ENCODE data around the gene ZNF277.

ZNF277 gene

DNA sequence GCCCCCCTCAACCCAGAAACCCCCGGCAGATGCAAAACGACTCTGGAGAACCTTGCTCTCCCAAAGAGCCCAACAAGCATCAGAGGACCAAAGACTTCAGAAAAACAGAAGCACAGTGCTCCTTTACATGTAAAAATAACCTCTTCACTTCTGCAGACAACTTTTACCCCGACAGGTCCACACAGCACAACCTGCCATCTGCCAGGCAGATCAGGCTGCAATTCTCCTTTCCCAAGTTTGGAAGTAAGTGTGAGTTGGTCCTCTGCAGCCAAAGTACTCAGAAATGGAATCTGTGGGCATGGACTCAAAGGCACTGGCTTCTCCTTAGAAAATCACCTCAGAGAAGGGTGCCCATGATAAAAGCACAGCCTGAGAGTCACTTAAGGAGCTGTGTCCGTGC is 26.3 kb upstream of the ZNF277 start:
- Histone ChIP-seq H4K20me1 (ENCODE audit: insufficient read depth) (no peaks in the 10 kb centered on the region), H3K4me1 (ENCODE audit: low read depth, poor library complexity, severe bottlenecking) (peaks cover under 1% of the 10 kb centered on the region), H3K4me3 (IDR thresholded peaks at IDR 0.05; ENCODE audit: insufficient read depth, low read depth, low read length) (no peak overlapping the region)

DNA sequence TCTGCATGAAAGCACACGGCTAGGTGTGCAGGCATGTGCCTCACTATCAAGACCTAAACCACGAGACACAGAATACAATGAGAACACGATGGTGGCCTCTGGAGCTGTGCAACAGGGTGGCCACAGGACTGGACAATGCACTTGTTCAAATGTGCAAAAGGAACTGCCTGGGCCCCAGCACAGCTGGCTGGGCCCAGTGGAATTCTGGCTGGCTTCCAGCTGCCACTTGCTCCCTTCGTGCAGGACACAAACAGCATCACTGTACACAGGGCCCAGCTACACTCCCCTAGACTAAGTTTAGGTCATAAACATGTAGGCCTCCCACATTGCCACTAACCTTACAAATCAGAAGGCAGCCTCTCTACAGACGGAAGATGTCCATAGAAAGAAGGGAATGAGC is 23.7 kb upstream of the ZNF277 start:
- H2AFZ ChIP-seq (ENCODE audit: low read depth): no peak overlapping the region
- no peak overlapping the region for H3K27ac ChIP-seq
- no peaks in the 10 kb centered on the region for H4K20me1 ChIP-seq (ENCODE audit: insufficient read depth)
- no peak overlapping the region for H3K9ac ChIP-seq
- H3K79me2 ChIP-seq (ENCODE audit: insufficient read depth, low read depth): no peaks in the 10 kb centered on the region
- H3K36me3 ChIP-seq (ENCODE audit: insufficient read depth): no peaks in the 10 kb centered on the region
- no peak overlapping the region for H3K4me3 ChIP-seq (IDR thresholded peaks at IDR 0.05; ENCODE audit: insufficient read depth, low read depth, low read length)
- no peak overlapping the region for H3K4me2 ChIP-seq
- no peaks in the 10 kb centered on the region for H3K27me3 ChIP-seq (ENCODE audit: insufficient read depth, low read depth)
- TF ChIP-seq, protein P1, sequence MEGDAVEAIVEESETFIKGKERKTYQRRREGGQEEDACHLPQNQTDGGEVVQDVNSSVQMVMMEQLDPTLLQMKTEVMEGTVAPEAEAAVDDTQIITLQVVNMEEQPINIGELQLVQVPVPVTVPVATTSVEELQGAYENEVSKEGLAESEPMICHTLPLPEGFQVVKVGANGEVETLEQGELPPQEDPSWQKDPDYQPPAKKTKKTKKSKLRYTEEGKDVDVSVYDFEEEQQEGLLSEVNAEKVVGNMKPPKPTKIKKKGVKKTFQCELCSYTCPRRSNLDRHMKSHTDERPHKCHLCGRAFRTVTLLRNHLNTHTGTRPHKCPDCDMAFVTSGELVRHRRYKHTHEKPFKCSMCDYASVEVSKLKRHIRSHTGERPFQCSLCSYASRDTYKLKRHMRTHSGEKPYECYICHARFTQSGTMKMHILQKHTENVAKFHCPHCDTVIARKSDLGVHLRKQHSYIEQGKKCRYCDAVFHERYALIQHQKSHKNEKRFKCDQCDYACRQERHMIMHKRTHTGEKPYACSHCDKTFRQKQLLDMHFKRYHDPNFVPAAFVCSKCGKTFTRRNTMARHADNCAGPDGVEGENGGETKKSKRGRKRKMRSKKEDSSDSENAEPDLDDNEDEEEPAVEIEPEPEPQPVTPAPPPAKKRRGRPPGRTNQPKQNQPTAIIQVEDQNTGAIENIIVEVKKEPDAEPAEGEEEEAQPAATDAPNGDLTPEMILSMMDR (conservative IDR thresholded peaks at IDR 0.05; ENCODE audit: low read depth, low read length): no peak
- peaks cover 8% of the 10 kb centered on the region for H3K4me1 ChIP-seq (ENCODE audit: low read depth, poor library complexity, severe bottlenecking)

More for the DNA sequence above, 26.3 kb upstream of the ZNF277 start:
- no peak overlapping the region for H3K27ac ChIP-seq
- no peak overlapping the region for H2AFZ ChIP-seq (ENCODE audit: low read depth)
- no peaks in the 10 kb centered on the region for H3K79me2 ChIP-seq (ENCODE audit: insufficient read depth, low read depth)
- H3K4me2 ChIP-seq: no peak overlapping the region
- H3K9ac ChIP-seq: no peak overlapping the region
- TF ChIP-seq, protein P1 (conservative IDR thresholded peaks at IDR 0.05; ENCODE audit: low read depth, low read length): no peak
- H3K36me3 ChIP-seq (ENCODE audit: insufficient read depth): no peaks in the 10 kb centered on the region
- no peaks in the 10 kb centered on the region for H3K27me3 ChIP-seq (ENCODE audit: insufficient read depth, low read depth)

DNA sequence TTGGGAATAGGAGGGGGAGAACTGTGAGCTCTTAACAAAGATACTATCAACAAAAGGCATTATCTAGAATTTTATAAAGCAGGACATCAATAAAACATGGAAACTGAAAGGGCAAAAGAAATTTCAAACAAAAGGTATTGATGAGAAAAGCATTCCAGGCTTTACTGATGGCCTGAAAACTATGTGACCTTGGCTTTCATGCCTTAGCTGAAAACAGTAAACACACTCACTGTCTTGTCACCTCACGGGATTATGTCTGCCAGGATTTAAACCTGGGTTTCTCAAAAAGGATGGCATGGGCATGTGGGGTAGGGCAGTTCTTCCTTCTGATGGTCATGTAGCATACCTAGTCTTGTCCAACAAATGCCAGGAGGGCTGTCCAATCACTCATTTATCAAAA is 23.2 kb upstream of the ZNF277 start:
- Histone ChIP-seq H3K4me1 (ENCODE audit: low read depth, poor library complexity, severe bottlenecking) (peaks cover 8% of the 10 kb centered on the region), H3K27me3 (ENCODE audit: insufficient read depth, low read depth) (no peaks in the 10 kb centered on the region), H3K4me3 (IDR thresholded peaks at IDR 0.05; ENCODE audit: insufficient read depth, low read depth, low read length) (no peak overlapping the region), H3K9ac (no peak overlapping the region), H3K36me3 (ENCODE audit: insufficient read depth) (no peaks in the 10 kb centered on the region), H4K20me1 (ENCODE audit: insufficient read depth) (no peaks in the 10 kb centered on the region), H3K79me2 (ENCODE audit: insufficient read depth, low read depth) (no peaks in the 10 kb centered on the region), H3K27ac (no peak overlapping the region), H3K4me2 (no peak overlapping the region), H2AFZ (ENCODE audit: low read depth) (no peak overlapping the region)
- TF ChIP-seq, protein P1 (conservative IDR thresholded peaks at IDR 0.05; ENCODE audit: low read depth, low read length): no peak

- Histone ChIP-seq H3K27ac (no peak overlapping the region), H3K27me3 (ENCODE audit: insufficient read depth, low read depth) (no peaks in the 10 kb centered on the region), H4K20me1 (ENCODE audit: insufficient read depth) (no peaks in the 10 kb centered on the region), H3K4me2 (no peak overlapping the region), H2AFZ (ENCODE audit: low read depth) (no peak overlapping the region), H3K4me1 (ENCODE audit: low read depth, poor library complexity, severe bottlenecking) (peaks cover 8% of the 10 kb centered on the region), H3K79me2 (ENCODE audit: insufficient read depth, low read depth) (no peaks in the 10 kb centered on the region), H3K9ac (no peak overlapping the region), H3K4me3 (IDR thresholded peaks at IDR 0.05; ENCODE audit: insufficient read depth, low read depth, low read length) (no peak overlapping the region), H3K36me3 (ENCODE audit: insufficient read depth) (no peaks in the 10 kb centered on the region)
- TF ChIP-seq, protein P1 (conservative IDR thresholded peaks at IDR 0.05; ENCODE audit: low read depth, low read length): no peak
Observed at GRCh38 chr7:112184455-112184854, 22.0 kb upstream of the ZNF277 start.

Measured in KMS-11 (cell line).